Measurements from ENCODE around the gene OPA3.

- TF ChIP-seq, protein P1, sequence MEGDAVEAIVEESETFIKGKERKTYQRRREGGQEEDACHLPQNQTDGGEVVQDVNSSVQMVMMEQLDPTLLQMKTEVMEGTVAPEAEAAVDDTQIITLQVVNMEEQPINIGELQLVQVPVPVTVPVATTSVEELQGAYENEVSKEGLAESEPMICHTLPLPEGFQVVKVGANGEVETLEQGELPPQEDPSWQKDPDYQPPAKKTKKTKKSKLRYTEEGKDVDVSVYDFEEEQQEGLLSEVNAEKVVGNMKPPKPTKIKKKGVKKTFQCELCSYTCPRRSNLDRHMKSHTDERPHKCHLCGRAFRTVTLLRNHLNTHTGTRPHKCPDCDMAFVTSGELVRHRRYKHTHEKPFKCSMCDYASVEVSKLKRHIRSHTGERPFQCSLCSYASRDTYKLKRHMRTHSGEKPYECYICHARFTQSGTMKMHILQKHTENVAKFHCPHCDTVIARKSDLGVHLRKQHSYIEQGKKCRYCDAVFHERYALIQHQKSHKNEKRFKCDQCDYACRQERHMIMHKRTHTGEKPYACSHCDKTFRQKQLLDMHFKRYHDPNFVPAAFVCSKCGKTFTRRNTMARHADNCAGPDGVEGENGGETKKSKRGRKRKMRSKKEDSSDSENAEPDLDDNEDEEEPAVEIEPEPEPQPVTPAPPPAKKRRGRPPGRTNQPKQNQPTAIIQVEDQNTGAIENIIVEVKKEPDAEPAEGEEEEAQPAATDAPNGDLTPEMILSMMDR (IDR thresholded peaks at IDR 0.05; ENCODE audit: borderline replicate concordance, extremely low read depth, low read length, poor library complexity, severe bottlenecking): no peak
- no peak for TF ChIP-seq EZH2 (IDR thresholded peaks at IDR 0.05; ENCODE audit: borderline replicate concordance, low read depth, low read length, severe bottlenecking)
Observed at GRCh38 chr19:45527731-45528130, 56.9 kb downstream of the OPA3 start.

Measured in DND-41 (cell line).